Measurements from ENCODE around the gene GGA3.

GRCh38 chr17:75260641-75261335 lies 618 bp downstream of the GGA3 start:
- TF ChIP-seq CTCF (IDR thresholded peaks at IDR 0.05 in 4 of 5, conservative IDR thresholded peaks at IDR 0.05 in 1 of 5) (peak in 1 of 5 experiments; percentile 21), POLR2A (IDR thresholded peaks at IDR 0.05) (no peak)
